Midbrain (tissue), 1 donor: ENCODE results near the gene VSTM2L.

Source experiments
- DNase-seq: peaks from one replicate; lab custom pipeline; 2025; lab: John Stamatoyannopoulos, UW

Gene VSTM2L

GRCh38 chr20:37901240-37901639 lies 1.7 kb upstream of the VSTM2L start:
- no peak for DNase-seq

GRCh38 chr20:37901654-37902503 lies 1.0 kb upstream of the VSTM2L start:
- DNase-seq, result peak; percentile 13

GRCh38 chr20:37903317-37904007 lies 535 bp downstream of the VSTM2L start:
- no peak for DNase-seq

- DNase-seq, result no peak
Observed at GRCh38 chr20:37904008-37904642, 1.2 kb downstream of the VSTM2L start.

- no peak for DNase-seq
Observed at GRCh38 chr20:37904845-37905373, 2.0 kb downstream of the VSTM2L start.

GRCh38 chr20:37905671-37906613 lies 3.0 kb downstream of the VSTM2L start:
- no peak for DNase-seq

- no peak for DNase-seq
Observed at GRCh38 chr20:37907330-37907676, 4.4 kb downstream of the VSTM2L start.

- DNase-seq, result no peak
Observed at GRCh38 chr20:37907677-37908401, 4.9 kb downstream of the VSTM2L start.

- no peak for DNase-seq
Observed at GRCh38 chr20:37911261-37911660, 8.3 kb downstream of the VSTM2L start.

GRCh38 chr20:37911838-37912281 lies 8.9 kb downstream of the VSTM2L start:
- no peak for DNase-seq

- DNase-seq, result no peak
Observed at GRCh38 chr20:37912874-37913273, 9.9 kb downstream of the VSTM2L start.

- DNase-seq, result no peak
Observed at GRCh38 chr20:37913567-37914366, 10.8 kb downstream of the VSTM2L start.

- no peak for DNase-seq
Observed at GRCh38 chr20:37914367-37914671, 11.4 kb downstream of the VSTM2L start.

- DNase-seq, result no peak
Observed at GRCh38 chr20:37914672-37915433, 11.9 kb downstream of the VSTM2L start.

GRCh38 chr20:37915434-37915787 lies 12.5 kb downstream of the VSTM2L start:
- no peak for DNase-seq

GRCh38 chr20:37915800-37916570 lies 13.1 kb downstream of the VSTM2L start:
- no peak for DNase-seq

GRCh38 chr20:37917461-37917860 lies 14.5 kb downstream of the VSTM2L start:
- DNase-seq, result no peak

GRCh38 chr20:37918035-37918434 lies 15.1 kb downstream of the VSTM2L start:
- DNase-seq, result no peak
